CD4-positive, alpha-beta T cell treated with Interferon alpha-2 for 1 hour (primary cell): Measurements from ENCODE around the gene PPM1J.

Experiments
- DNase-seq, 2 donors: peaks; one replicate each; pipeline ENCODE4 v3.0.0-alpha.2; 2020 to 2022

PPM1J gene

GRCh38 chr1:112686417-112686816 is 28.7 kb downstream of the PPM1J start:
- no peak for DNase-seq

DNA sequence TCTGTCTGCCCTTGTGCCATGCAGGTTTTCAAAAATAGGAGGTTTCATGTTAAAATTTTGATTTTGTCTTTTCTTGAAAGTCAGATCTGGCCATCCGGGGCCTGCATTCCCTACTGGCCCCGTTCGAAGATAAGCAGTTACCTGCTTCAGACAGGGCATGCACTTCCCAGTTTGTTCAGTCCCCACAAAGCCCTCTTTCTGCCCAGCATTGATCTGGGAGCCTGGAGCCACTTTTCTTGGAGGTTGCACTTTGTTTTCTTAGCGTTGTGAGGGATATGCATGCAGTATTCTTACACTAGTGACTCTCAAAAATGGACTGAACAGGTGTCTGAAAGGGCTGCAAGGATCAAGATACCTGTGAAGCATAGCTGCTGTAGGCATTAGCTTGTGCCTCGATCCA is 29.2 kb downstream of the PPM1J start:
- DNase-seq, result no peak

- DNase-seq, result no peak
Observed at GRCh38 chr1:112678605-112679004, 36.5 kb downstream of the PPM1J start.

DNA sequence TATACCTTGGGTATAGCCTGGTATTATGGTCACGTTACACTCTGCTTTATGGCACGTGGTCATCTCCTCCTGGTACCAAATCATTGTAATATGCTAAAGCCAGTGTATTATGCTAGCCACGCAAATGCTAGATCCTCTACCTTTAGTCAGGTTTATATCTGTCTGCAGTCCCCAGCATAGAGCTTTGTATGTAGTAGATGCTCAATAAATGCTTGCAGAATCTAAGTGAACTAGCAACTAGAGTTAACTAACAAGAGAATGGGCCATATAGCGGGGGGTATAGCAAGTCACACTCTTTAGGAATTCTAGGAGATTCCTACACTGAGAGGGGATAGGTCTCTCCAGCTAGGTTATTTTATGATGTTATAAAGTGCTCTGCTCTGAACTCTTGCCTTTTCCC is 37.6 kb downstream of the PPM1J start:
- no peak for DNase-seq

- DNase-seq, result no peak
Observed at GRCh38 chr1:112676543-112676942, 38.6 kb downstream of the PPM1J start.

DNA sequence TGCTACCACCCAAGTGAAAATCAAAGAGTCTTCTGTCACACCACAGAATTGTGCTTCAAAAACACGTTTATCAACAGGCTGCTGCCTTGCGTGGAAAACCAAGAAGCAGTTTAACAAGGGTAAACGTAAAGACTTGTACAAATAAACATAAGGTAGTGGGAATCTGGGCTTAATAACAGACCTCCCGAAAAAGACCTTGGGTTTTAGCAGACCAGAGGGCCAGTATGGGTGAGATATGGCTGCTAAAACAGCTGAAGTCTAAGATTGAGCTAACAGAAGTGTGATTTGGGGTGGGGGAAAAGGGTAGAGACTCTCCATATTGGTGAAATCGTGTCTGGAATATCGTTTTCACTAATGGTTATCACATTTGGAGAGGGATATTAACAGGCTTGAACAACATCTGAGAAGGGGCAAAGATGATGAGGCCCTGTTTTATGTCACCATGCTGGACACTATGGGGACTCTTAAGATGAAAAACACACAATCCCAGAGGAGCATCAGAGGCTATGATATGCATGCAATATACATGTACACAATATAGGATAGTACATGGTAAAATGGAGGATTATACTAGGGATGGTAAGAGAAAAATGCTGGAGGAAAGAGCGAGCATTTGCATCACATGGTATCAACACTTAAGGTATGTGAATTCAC is 39.3 kb downstream of the PPM1J start:
- no peak for DNase-seq

DNA sequence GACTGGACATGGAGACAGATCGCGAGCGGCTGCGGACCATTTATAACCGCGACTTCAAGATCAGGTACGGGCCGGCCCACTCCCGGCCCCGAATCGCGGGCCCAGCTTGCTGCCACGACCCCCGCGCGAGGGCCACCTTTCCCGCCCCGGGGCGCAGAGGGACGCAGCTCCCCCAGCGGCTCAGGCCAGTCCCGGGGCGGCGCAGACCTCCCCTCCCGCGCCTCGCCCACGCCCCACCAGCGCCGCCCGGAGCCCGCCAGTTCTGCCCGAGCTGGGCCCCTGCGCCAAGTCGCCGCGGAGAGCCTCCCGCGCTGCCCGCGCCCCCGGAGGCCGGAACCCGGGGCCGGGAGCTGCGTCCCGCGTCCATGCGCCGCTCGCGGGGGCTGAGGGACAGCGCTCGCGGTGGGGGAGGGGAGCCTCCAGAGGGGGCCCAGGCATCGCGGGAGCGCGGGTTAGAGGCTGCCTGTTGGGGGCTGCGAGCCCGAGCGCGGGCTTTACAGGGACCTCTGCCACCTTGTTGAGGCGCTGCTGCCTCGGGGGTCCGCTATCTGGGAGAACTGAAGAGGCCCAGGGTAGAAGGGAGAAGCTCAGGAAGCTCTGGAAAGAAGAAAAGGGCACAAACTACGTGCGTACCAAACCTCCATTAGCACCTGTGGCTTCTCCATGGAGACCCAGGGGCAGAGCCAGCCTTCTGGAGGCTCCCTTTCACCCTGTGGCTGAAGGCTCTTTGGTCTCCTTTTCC is 40.0 kb downstream of the PPM1J start:
- DNase-seq, result peak in 1 of 2 donors; percentile 44

GRCh38 chr1:112674440-112674985 is 40.6 kb downstream of the PPM1J start, which contains the start of gene MOV10:
Gene MOV10 (plus strand): TSS chr1:112674659. CDS start chr1:112674913, 254 bp downstream.
- peak; percentile 64 to 77 for DNase-seq

GRCh38 chr1:112673592-112674439 is 41.3 kb downstream of the PPM1J start:
- DNase-seq, result peak in 1 of 2 donors; percentile 53

DNA sequence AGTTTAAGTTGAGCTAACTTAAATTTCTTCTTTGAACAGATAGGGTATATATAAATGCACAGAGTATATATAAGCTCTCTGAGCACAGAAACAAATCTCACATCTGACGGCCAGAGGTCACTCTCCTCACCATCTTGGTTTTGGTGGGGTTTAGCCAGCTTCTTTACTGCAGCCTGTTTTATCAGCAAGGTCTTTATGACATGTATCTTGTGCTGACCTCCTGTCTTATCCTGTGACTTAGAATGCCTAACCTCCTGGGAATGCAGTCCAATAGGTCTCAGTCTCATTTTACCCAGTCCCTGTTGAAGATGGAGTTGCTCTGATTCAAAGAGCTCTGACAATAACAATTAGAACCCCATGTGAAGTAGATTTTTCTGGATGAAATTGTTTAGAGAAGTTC is 42.3 kb downstream of the PPM1J start:
- DNase-seq, result no peak

- DNase-seq, result no peak
Observed at GRCh38 chr1:112672009-112672408, 43.1 kb downstream of the PPM1J start.

DNA sequence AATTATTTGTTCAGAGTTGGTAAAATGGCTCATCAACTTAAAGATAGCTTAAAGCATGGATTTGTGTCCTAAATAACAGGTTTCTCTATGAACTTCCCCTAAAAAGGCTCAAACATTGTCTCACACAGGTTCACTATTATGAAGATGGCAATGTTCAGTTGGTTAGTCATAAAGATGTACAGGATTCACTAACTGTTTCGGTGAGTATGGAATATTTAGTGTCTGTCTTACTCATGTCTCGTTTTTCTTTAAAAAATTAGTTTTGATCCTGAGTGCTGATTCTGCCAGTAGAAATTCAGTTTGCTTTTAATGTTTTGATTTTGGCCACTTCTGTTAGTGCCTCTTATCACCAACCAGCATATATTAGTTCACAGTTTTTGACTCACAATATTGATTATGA is 48.2 kb downstream of the PPM1J start:
- DNase-seq, result no peak

- DNase-seq, result no peak
Observed at GRCh38 chr1:112665857-112666256, 49.3 kb downstream of the PPM1J start.
